ENCODE measurements around the gene SMCO4.
"Not testable (repeated sequence)": the region's sequence is repeated elsewhere in the genome, so short reads cannot be mapped to it uniquely, and the experiment has no call there.

The SMCO4 gene

GRCh38 chr11:93560199-93560932, 17.2 kb upstream of the SMCO4 start:
- DNase-seq (ENCODE audit: low read depth in 2 of 3, low spot score in 2 of 3) = no peak

GRCh38 chr11:93559681-93560080, 16.5 kb upstream of the SMCO4 start:
- DNase-seq (ENCODE audit: low read depth in 2 of 3, low spot score in 2 of 3) = no peak

GRCh38 chr11:93552874-93553273, 9.7 kb upstream of the SMCO4 start:
- no peak for DNase-seq (ENCODE audit: low read depth in 2 of 3, low spot score in 2 of 3)

GRCh38 chr11:93549976-93550375, 6.8 kb upstream of the SMCO4 start:
- DNase-seq (ENCODE audit: low read depth in 2 of 3, low spot score in 2 of 3) = no peak

- DNase-seq (ENCODE audit: low read depth in 2 of 3, low spot score in 2 of 3) = no peak
Measured at GRCh38 chr11:93548679-93549319, 5.6 kb upstream of the SMCO4 start.

DNA sequence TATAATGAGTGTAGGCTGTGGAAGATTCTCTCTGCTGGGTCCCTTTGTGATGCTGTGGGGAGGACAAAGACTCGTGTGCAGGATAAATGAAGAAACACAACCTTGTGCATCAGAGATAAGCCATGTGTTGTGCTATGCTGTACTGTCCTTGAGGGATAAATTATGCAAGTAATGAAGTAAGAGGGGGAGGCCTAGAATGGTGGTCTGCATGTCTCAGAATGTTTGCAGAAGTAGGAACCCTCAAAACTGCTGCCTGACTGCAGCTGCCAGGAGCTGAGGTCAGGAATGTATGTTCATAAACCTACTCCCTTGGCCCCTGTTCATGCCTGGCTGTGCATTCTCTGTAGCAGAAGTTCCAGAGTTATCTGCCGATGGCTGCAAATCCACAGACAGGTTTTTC, 4.6 kb upstream of the SMCO4 start:
- DNase-seq (ENCODE audit: low read depth in 2 of 3, low spot score in 2 of 3) = no peak

GRCh38 chr11:93547028-93547427, 3.8 kb upstream of the SMCO4 start:
- DNase-seq (ENCODE audit: low read depth in 2 of 3, low spot score in 2 of 3) = no peak

DNA sequence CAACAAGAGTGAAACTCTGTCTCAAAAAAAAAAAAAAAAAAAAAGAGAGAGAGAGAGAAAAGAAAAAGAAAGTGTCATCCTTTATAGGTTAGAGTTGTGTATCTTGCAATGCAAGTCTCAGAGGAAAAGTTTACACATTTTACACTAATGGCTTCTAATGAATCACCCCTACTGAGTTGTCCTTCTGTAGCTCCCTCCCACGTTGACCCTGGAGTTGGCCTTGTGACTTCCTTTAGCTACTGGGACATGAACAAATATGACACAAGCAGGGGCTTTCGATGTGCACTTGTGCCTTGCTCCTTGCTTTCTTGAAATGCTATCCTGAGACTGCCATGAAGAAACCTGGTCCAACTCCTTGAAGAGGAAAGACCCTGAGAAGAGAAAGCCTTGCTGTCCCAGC, 2.4 kb upstream of the SMCO4 start:
- DNase-seq (ENCODE audit: low read depth in 2 of 3, low spot score in 2 of 3) = no peak

GRCh38 chr11:93542811-93543229, 371 bp downstream of the SMCO4 start:
- peak in 1 of 3 experiments; percentile 11 for DNase-seq (ENCODE audit: low read depth in 2 of 3, low spot score in 2 of 3)

DNA sequence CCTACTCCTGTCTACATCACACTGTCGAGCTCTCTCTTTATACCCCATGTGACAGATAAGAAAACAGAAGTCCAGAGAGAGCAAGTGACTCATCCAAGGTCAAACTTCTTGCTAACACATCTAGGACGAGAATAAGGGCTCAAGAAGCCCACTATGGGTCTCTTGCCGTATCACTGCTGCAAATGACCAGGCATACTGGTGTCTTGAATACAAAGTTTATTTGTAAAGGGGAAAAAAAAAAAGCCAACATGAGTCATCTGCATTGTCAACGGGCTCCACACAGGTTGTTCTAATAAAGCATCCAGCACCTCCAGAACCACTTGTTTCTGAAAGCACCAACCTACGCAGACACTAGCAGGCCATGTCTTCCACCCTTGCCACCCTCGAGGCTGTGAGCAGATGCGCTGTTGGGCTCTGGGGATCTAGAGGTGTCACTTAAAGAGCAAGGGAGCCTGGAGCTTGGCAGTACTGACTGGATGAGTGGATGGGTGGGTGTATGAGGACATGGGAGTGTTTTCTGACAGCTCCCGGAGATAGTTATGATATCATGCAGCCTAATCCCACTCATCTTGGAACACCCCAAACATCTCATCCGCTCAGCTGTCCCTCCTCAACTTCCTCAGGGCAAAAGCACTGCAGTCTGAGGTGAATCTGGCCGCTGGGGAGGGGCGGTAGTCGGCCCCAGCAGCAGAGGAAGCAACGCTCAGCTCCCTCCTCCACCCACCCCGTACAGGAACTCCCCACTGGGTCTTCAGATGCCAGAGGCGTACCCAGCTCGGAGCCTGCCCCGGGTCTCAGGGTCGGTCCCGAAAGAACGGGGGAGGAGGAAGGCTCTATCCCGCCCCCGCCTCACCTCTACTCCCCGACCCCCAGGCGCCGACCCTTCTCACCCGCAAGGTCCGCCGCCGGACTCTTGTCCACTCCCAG, 1.0 kb downstream of the SMCO4 start:
- no peak for DNase-seq (ENCODE audit: low read depth in 2 of 3, low spot score in 2 of 3)

DNA sequence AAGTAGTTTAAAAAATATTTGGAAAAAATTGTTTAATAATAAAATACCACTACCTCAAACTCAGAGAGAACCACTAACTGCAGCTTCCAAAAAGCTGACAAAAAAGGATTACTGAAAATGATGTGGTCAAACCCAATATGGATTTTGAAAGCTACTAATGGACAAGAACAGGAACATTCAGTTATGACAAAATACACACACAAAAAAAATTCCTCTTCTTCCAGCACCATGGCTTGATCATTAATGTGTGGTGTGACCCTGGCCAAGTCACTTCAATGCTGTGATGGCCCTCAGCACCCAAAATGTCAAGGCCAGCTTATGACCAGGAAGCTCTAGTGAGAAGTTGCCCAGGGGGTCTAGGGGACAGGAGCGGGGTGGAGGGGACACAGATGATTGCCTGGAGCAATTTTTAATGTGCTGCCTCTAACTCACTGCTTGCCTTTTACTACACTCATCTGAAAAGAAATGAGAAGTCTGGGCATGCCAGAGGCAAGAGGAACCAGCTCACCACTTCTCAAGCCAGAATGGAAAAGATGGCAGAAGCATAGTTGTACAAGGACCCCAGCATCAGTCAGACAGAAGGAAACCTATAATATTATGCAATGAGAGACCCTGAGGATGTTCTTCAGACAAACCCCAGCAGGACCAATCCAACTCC, 2.2 kb downstream of the SMCO4 start:
- no peak for DNase-seq (ENCODE audit: low read depth in 2 of 3, low spot score in 2 of 3)

GRCh38 chr11:93540337-93540736, 2.9 kb downstream of the SMCO4 start:
- no peak for DNase-seq (ENCODE audit: low read depth in 2 of 3, low spot score in 2 of 3)

- no peak for DNase-seq (ENCODE audit: low read depth in 2 of 3, low spot score in 2 of 3)
Measured at GRCh38 chr11:93537767-93538261, 5.4 kb downstream of the SMCO4 start.

DNA sequence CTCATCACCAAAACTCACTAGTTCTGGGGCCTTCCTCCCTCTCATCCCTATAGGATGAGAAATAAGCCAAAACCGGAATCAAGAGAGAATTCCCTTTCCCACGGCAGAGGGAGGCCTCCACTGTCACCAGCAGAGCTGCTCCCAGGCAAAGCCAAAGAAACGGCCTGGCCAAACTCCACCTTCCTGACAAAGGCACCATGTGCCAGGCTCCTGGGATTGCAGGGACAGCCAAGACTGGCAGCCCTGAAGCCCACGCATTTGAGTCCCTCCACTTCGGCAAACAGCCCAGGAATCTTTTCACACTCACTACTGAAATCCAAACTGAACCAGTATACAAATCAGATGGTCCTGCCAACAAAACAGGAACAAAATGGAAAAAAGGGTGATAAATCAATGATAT, 6.1 kb downstream of the SMCO4 start:
- no peak for DNase-seq (ENCODE audit: low read depth in 2 of 3, low spot score in 2 of 3)

DNA sequence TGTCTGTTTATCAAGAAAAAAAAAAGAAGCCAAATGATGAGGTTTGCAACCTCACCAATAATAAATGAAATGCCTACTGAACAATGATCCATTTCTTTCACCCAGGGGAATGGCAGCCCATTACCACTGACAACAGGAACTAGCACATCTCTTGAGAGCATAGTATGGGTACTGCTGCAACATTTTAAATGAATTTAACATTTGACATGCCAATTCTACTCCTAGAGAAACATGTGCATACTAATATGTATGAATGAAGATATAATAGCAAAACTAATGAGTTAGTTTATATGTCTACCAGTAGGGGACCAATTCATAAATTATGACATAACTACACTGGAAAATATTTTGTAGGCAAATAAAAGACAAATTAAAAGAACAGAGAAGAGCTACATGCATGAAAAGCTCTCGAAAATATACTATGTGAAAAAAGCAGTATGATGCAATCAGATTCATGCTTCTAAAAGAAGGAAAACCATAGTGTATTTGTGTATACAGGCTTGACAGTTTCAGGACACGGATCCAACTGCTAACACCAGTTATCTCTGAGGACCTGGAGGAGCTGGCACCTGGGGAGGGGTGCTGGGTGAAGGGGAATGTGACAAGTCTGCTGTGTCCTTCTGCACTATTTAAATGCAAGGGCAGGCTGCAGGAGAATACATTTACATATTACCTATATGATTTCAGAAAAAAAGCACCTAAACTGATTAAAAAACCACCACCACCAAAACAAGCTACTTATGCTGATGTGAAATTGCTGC, 6.9 kb downstream of the SMCO4 start:
- no peak for DNase-seq (ENCODE audit: low read depth in 2 of 3, low spot score in 2 of 3)

DNA sequence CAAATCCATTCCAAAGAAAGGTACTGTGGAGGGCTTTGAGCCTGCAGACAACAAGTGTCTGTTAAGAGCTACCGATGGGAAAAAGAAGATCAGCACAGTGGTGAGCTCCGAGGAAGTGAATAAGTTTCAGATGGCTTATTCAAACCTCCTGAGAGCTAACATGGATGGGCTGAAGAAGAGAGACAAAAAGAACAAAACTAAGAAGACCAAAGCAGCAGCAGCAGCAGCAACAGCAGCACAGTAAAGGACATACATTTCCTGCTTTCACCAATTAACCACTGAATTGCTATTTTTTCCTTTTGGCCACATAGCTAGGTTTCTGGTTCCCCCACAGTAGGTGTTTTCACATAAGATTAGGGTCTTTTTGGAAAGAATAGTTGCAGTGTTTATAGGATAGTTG, 7.6 kb downstream of the SMCO4 start:
- DNase-seq (ENCODE audit: low read depth in 2 of 3, low spot score in 2 of 3) = not testable (repeated sequence)

- DNase-seq (ENCODE audit: low read depth in 2 of 3, low spot score in 2 of 3) = no peak
Measured at GRCh38 chr11:93532806-93533205, 10.4 kb downstream of the SMCO4 start.

- DNase-seq (ENCODE audit: low read depth in 2 of 3, low spot score in 2 of 3) = no peak
Measured at GRCh38 chr11:93532281-93532789, 10.9 kb downstream of the SMCO4 start.

DNA sequence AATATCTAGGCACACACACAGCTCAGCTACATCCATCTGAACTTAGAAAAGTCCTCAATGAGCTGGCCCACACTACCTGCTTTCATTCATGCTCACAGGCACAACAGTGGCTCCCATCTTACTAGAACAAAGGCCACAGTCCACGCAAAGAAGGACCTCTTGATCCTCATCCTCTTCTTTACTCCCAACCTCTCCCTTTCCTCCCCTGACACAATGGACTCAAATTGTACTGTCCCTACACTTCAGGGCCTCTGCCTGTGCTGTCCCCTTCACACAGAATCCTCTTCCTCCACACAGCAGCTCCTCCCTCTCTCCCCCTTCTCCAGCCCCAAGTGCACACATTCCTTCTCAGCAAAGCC, 12.7 kb downstream of the SMCO4 start:
- no peak for DNase-seq (ENCODE audit: low read depth in 2 of 3, low spot score in 2 of 3)

All from activated CD8-positive, alpha-beta memory T cell treated with anti-CD3 and anti-CD28 coated beads for 48 hours (primary cell).